ENCODE results near the gene SAA4. TPM values are rescaled to one million over a fixed set of nuclear protein-coding genes. Genes with fewer than 3 reads are reported as not detected.

The SAA4 gene
- total RNA-seq, 4 donors from 2014 or later, result 1.5 TPM; not detected in 3

Small RNA genes within 50 kb of the gene (small RNA-seq; reads per million reads assigned to genes)
- gene RNA5SP333, result 0 reads per million in 4 donors
- 0 reads per million in 4 donors for gene RNA5SP334

Other genes starting within 250 kb of the SAA4 start
- gene SERGEF, start 223.8 kb downstream of the SAA4 start, total RNA-seq, result 10 to 100 TPM; 35.5 to 42.5 (median 36.3) TPM
- gene TPH1, start 190.5 kb downstream of the SAA4 start, total RNA-seq, result under 1 TPM in 3 of 4 donors, not detected in 1; 0.13 to 0.47 (median 0.27) TPM
- gene SAAL1, start 130.7 kb downstream of the SAA4 start, total RNA-seq, result 10 to 100 TPM; 11.3 to 21.5 (median 14.4) TPM
- under 1 TPM in 1 of 4 donors, not detected in 3; 0.31 TPM for gene MRGPRX3, start 104.2 kb downstream of the SAA4 start, total RNA-seq
- not detected for gene MRGPRX4, start 64.0 kb downstream of the SAA4 start, total RNA-seq
- gene SAA2, start 11.9 kb upstream of the SAA4 start, total RNA-seq, result 10 to 100 TPM in 2 of 4 donors, not detected in 2; 18.6 to 36.5 TPM
- 10 to 100 TPM in 2 of 4 donors, 1 to 10 TPM in 1, not detected in 1; 3.6 to 71.7 (median 32.3) TPM for gene SAA1, start 29.5 kb upstream of the SAA4 start, total RNA-seq
- 10 to 100 TPM; 13.5 to 37.3 (median 20.2) TPM for gene HPS5, start 85.3 kb upstream of the SAA4 start, total RNA-seq
- 10 to 100 TPM; 47.3 to 61.8 (median 57.4) TPM for gene GTF2H1, start 85.8 kb upstream of the SAA4 start, total RNA-seq
- 100 to 1,000 TPM; 394 to 614 (median 526) TPM for gene LDHA, start 157.8 kb upstream of the SAA4 start, total RNA-seq
- gene LDHC, start 175.5 kb upstream of the SAA4 start, total RNA-seq, result not detected
- gene LDHAL6A, start 219.1 kb upstream of the SAA4 start, total RNA-seq, result not detected

Data from gastroesophageal sphincter (tissue), 4 donors.